ENCODE data around the gene PROZ. TPM values are rescaled to one million over a fixed set of nuclear protein-coding genes. Genes with fewer than 3 reads are reported as not detected.

The PROZ gene
- total and polyA plus RNA-seq, 9 of the 15 experiments (the other 6 are each of a cell fraction or from before 2014, with no cell fraction given), result not detected

GRCh38 chr13:113146750-113147149, 11.7 kb upstream of the PROZ start:
- FAIRE-seq (no peak), DNase-seq (ENCODE audit: extremely low read depth in 1 of 4, low spot score in 3 of 4) (no peak), ATAC-seq (no peak)
- no peak overlapping the region for H2AFZ ChIP-seq (ENCODE audit: low read depth, low read length)
- no peak overlapping the region for H3K4me2 ChIP-seq (ENCODE audit: insufficient read depth, low read length)
- no TSS peak for BruUV-seq (replicated peaks)
- no peak overlapping the region for H3K4me3 ChIP-seq
- no peak overlapping the region for H3K9ac ChIP-seq (ENCODE audit: insufficient read depth in 1 of 2, low read depth in 2 of 2, low read length in 2 of 2)
- POLR2A ChIA-PET, result interaction anchor here (0.7 kb wide), 1 partner anchor 15 kb away, joined by 3 read pairs; no protein-coding TSS in a partner anchor
- no peaks in the 10 kb centered on the region for H3K36me3 ChIP-seq (ENCODE audit: control insufficient read depth, insufficient read depth, low read length)
- CTCF ChIA-PET (ENCODE audit: low intra/inter-chr PET ratio), result no interaction called here
- H3K27me3 ChIP-seq (ENCODE audit: control insufficient read depth in 2 of 2, insufficient read depth in 2 of 2, low read length in 2 of 2), result peaks cover 19 to 44% of the 10 kb centered on the region in 2 experiments; a peak in 4 of 5 replicates
- no peaks in the 10 kb centered on the region for H3K9me3 ChIP-seq (replicated peaks; ENCODE audit: control insufficient read depth, insufficient read depth, low read depth, low read length)
- no peaks in the 10 kb centered on the region for H4K20me1 ChIP-seq (replicated peaks; ENCODE audit: control insufficient read depth, insufficient read depth, low read length)
- WGBS (ENCODE audit: insufficient coverage, low coverage, missing lambda C conversion rate), result 7% methylated on average over 8 of the region's 9 CpGs
- H3K4me1 ChIP-seq (replicated peaks in 1 of 2; ENCODE audit: control insufficient read depth in 2 of 2, insufficient read depth in 2 of 2, low read length in 2 of 2), result peaks cover 0 to 16% of the 10 kb centered on the region in 2 experiments; a peak in 2 of 5 replicates
- no peak overlapping the region for H3K27ac ChIP-seq (ENCODE audit: extremely low read depth, low read depth, low read length)
- intact Hi-C loops (cut with micrococcal nuclease) (no loop called here), in situ Hi-C loops (cut with MboI) (no loop called here)
- H3K9me1 ChIP-seq (ENCODE audit: control insufficient read depth, insufficient read depth, low read length), result no peaks in the 10 kb centered on the region
- no peaks in the 10 kb centered on the region for H3K79me2 ChIP-seq (ENCODE audit: control insufficient read depth, insufficient read depth, low read length)
- TF ChIP-seq GATAD2B (IDR thresholded peaks at IDR 0.05; ENCODE audit: borderline replicate concordance) (no peak), ZNF165 (CRISPR knock-in tag; IDR thresholded peaks at IDR 0.05; ENCODE audit: borderline replicate concordance) (no peak), KLF13 (tag; IDR thresholded peaks at IDR 0.05; ENCODE audit: borderline replicate concordance, low read depth) (no peak), E4F1 (CRISPR knock-in tag; IDR thresholded peaks at IDR 0.05; ENCODE audit: borderline replicate concordance) (no peak), BCLAF1 (IDR thresholded peaks at IDR 0.05; ENCODE audit: borderline replicate concordance in 1 of 2, control insufficient read depth in 1 of 2, low read depth in 2 of 2, low read length in 1 of 2) (no peak)

All from K562 (cell line).